Measurements from ENCODE around the gene METTL2B. TPM values are rescaled to one million over a fixed set of nuclear protein-coding genes. Genes with fewer than 3 reads are reported as not detected.
"Not testable (repeated sequence)": the region's sequence is repeated elsewhere in the genome, so short reads cannot be mapped to it uniquely, and the experiment has no call there.

Gene METTL2B
- total RNA-seq, 4 donors from 2014 or later: 14.0 to 23.3 (median 20.4) TPM

- Histone ChIP-seq H3K27ac (no peak overlapping the region), H3K4me3 (no peak overlapping the region), H3K9me3 (no peaks in the 10 kb centered on the region), H3K4me1 (no peaks in the 10 kb centered on the region), H3K36me3 (peaks cover 0 to 19% (median 0%) of the 10 kb centered on the region in 3 donors), H3K27me3 (no peaks in the 10 kb centered on the region)
- DNase-seq: no peak
- no peak for TF ChIP-seq POLR2A (IDR thresholded peaks at IDR 0.05)
- TF ChIP-seq, protein P1, sequence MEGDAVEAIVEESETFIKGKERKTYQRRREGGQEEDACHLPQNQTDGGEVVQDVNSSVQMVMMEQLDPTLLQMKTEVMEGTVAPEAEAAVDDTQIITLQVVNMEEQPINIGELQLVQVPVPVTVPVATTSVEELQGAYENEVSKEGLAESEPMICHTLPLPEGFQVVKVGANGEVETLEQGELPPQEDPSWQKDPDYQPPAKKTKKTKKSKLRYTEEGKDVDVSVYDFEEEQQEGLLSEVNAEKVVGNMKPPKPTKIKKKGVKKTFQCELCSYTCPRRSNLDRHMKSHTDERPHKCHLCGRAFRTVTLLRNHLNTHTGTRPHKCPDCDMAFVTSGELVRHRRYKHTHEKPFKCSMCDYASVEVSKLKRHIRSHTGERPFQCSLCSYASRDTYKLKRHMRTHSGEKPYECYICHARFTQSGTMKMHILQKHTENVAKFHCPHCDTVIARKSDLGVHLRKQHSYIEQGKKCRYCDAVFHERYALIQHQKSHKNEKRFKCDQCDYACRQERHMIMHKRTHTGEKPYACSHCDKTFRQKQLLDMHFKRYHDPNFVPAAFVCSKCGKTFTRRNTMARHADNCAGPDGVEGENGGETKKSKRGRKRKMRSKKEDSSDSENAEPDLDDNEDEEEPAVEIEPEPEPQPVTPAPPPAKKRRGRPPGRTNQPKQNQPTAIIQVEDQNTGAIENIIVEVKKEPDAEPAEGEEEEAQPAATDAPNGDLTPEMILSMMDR (IDR thresholded peaks at IDR 0.05): no peak
Observed at GRCh38 chr7:128550920-128551319, 74.4 kb downstream of the METTL2B start.

- not testable (repeated sequence) for H3K36me3 ChIP-seq, DNase-seq, H3K4me3 ChIP-seq, H3K4me1 ChIP-seq, H3K27ac ChIP-seq, H3K9me3 ChIP-seq, H3K27me3 ChIP-seq
Observed at GRCh38 chr7:128554394-128554793, 77.8 kb downstream of the METTL2B start.

Small RNA genes lying within 50 kb of the gene (small RNA-seq; reads per million reads assigned to genes)
- gene AC010655.1 (0 reads per million in 2 donors), gene AC010655.2 (0 reads per million in 2 donors), gene RF00017 (0 reads per million in 2 donors), gene RNU7-54P (0 reads per million in 2 donors)

Other genes with a start within 250 kb of the METTL2B start
- gene LEP, start 235.5 kb upstream of the METTL2B start, total RNA-seq: under 1 TPM in 1 of 4 donors, not detected in 3; 0.27 TPM
- gene RBM28, start 132.8 kb upstream of the METTL2B start, total RNA-seq: 100 to 1,000 TPM in 1 of 4 donors, 10 to 100 TPM in 3; 19.1 to 142 (median 24.2) TPM
- under 1 TPM in 1 of 4 donors, not detected in 3; 0.66 TPM for gene PRRT4, start 115.1 kb upstream of the METTL2B start, total RNA-seq
- 10 to 100 TPM in 3 of 4 donors, 1 to 10 TPM in 1; 7.9 to 45.4 (median 14.8) TPM for gene IMPDH1, start 66.8 kb upstream of the METTL2B start, total RNA-seq
- gene HILPDA, start 20.9 kb upstream of the METTL2B start, total RNA-seq: 1 to 10 TPM; 2.6 to 9.0 (median 6.0) TPM
- 1 to 10 TPM in 3 of 4 donors, under 1 TPM in 1; 0.18 to 8.3 (median 3.5) TPM for gene GARIN1A, start 195.5 kb downstream of the METTL2B start, total RNA-seq

All from Peyer's patch (tissue), 4 donors.